Liver (tissue), 3 donors: ENCODE results near the gene RASSF3.

Experiments used
- TAF1 ChIP-seq: conservative IDR thresholded peaks from 2 replicates; pipeline ENCODE4 v1.6.1; 2016; ENCODE audit warnings: antibody characterized with exemption, mild to moderate bottlenecking
- TF ChIP-seq, protein P1 (sequence below): fragments of 150-350 bp; IDR thresholded peaks from 2 replicates; pipeline ENCODE4 v1.5.1; 2017; ENCODE audit warnings: improper control_type of control experiment, low read depth, low read length; ENCODE audit not compliant: missing input control
- TF ChIP-seq, protein P2 (sequence below): IDR thresholded peaks from 2 replicates; pipeline ENCODE4 v1.6.1; 2016; ENCODE audit warnings: antibody characterized with exemption, mild to moderate bottlenecking
- donor health status: healthy.
- donor health status: healthy.

DNA sequence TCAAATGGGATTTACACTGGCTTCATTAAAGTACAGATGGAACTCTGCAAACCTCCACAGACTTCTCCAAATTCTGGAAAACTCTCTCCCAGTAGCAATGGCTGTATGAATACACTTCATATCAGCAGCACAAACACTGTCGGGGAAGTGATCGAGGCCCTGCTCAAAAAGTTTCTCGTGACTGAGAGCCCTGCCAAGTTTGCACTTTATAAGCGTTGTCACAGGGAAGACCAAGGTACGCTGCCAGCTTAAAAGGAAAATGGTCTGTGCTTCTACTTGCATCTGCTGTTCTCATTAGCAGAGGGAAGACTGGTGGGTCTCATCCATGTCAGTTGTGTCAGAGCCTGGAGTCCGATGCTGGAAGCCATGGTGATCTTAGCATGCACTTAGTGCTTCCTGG, 77.9 kb downstream of the RASSF3 start:
- TF ChIP-seq, protein P1, sequence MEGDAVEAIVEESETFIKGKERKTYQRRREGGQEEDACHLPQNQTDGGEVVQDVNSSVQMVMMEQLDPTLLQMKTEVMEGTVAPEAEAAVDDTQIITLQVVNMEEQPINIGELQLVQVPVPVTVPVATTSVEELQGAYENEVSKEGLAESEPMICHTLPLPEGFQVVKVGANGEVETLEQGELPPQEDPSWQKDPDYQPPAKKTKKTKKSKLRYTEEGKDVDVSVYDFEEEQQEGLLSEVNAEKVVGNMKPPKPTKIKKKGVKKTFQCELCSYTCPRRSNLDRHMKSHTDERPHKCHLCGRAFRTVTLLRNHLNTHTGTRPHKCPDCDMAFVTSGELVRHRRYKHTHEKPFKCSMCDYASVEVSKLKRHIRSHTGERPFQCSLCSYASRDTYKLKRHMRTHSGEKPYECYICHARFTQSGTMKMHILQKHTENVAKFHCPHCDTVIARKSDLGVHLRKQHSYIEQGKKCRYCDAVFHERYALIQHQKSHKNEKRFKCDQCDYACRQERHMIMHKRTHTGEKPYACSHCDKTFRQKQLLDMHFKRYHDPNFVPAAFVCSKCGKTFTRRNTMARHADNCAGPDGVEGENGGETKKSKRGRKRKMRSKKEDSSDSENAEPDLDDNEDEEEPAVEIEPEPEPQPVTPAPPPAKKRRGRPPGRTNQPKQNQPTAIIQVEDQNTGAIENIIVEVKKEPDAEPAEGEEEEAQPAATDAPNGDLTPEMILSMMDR = no peak
- TF ChIP-seq TAF1 = no peak
- TF ChIP-seq, protein P2, sequence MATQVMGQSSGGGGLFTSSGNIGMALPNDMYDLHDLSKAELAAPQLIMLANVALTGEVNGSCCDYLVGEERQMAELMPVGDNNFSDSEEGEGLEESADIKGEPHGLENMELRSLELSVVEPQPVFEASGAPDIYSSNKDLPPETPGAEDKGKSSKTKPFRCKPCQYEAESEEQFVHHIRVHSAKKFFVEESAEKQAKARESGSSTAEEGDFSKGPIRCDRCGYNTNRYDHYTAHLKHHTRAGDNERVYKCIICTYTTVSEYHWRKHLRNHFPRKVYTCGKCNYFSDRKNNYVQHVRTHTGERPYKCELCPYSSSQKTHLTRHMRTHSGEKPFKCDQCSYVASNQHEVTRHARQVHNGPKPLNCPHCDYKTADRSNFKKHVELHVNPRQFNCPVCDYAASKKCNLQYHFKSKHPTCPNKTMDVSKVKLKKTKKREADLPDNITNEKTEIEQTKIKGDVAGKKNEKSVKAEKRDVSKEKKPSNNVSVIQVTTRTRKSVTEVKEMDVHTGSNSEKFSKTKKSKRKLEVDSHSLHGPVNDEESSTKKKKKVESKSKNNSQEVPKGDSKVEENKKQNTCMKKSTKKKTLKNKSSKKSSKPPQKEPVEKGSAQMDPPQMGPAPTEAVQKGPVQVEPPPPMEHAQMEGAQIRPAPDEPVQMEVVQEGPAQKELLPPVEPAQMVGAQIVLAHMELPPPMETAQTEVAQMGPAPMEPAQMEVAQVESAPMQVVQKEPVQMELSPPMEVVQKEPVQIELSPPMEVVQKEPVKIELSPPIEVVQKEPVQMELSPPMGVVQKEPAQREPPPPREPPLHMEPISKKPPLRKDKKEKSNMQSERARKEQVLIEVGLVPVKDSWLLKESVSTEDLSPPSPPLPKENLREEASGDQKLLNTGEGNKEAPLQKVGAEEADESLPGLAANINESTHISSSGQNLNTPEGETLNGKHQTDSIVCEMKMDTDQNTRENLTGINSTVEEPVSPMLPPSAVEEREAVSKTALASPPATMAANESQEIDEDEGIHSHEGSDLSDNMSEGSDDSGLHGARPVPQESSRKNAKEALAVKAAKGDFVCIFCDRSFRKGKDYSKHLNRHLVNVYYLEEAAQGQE = no peak
